Tibial nerve (tissue), 4 donors: ENCODE measurements around the gene FAM107A. TPM values are rescaled to one million over a fixed set of nuclear protein-coding genes. Genes with fewer than 3 reads are reported as not detected.

Experiments used
- DNase-seq, 2 donors: peaks; one replicate each; pipeline ENCODE4 v3.0.0-alpha.2; 2019; ENCODE audit warnings: low spot score in 2 of 2
- H3K27ac ChIP-seq, 4 donors: fragments of 200-600 bp; sonication (generic) in 3 of 4; one replicate each; pipeline ENCODE4 v1.5.1; 2017 to 2019; ENCODE audit warnings: mild to moderate bottlenecking in 1 of 4
- H3K27me3 ChIP-seq, 2 donors: fragments of 200-600 bp; sonication (generic) in 1 of 2; one replicate each; pipeline versions ENCODE4 v1.5.1 to v1.6.0; 2017 to 2019
- H3K36me3 ChIP-seq, 3 donors: fragments of 200-600 bp; sonication (generic); one replicate each; pipeline ENCODE4 v1.5.1; 2018 to 2019
- H3K4me1 ChIP-seq, 4 donors: fragments of 200-600 bp; sonication (generic) in 3 of 4; one replicate each; pipeline ENCODE4 v1.5.1; 2017 to 2019
- H3K4me3 ChIP-seq, 4 donors: fragments of 200-600 bp; sonication (generic) in 3 of 4; one replicate each; pipeline ENCODE4 v1.5.1; 2017 to 2019; ENCODE audit warnings: mild to moderate bottlenecking in 1 of 4, moderate library complexity in 1 of 4
- H3K9me3 ChIP-seq, 4 donors: fragments of 200-600 bp; sonication (generic) in 3 of 4; one replicate each; pipeline ENCODE4 v1.5.1; 2017 to 2019
- CTCF ChIP-seq, 5 experiments: fragments of 200-600 bp in 3 of 5; fragments of 450-650 bp in 2 of 5; sonication (generic) in 3 of 5; IDR thresholded peaks; one replicate each; pipeline ENCODE4 v1.5.1; 2016 to 2019; ENCODE audit warnings: antibody characterized with exemption in 5 of 5, mild to moderate bottlenecking in 3 of 5, moderate library complexity in 2 of 5
- EP300 ChIP-seq, 2 donors: sonication (generic); formaldehyde crosslinking; IDR thresholded peaks; one replicate each; pipeline ENCODE4 v1.6.1; 2017; ENCODE audit warnings: antibody characterized with exemption in 2 of 2, mild to moderate bottlenecking in 1 of 2
- POLR2A ChIP-seq, 2 donors: fragments of 450-650 bp; IDR thresholded peaks; one replicate each; pipeline ENCODE4 v1.6.1; 2017; ENCODE audit warnings: antibody characterized with exemption in 2 of 2, mild to moderate bottlenecking in 2 of 2, moderate library complexity in 2 of 2
- WGBS, 2 donors: methylation state at CpG; one replicate each; pipeline ENCODE4 v1.1.5; 2018; 5-methylcytosine and 5-hydroxymethylcytosine counted together
- total RNA-seq, 4 donors: library from RNA; depleted of rRNA; stranded (reverse); fragments of >200 nt; gene quantifications; one replicate each; pipeline ENCODE4 v1.1.0, GENCODE V29; 2016

The FAM107A gene
- total RNA-seq, 4 donors from 2014 or later = 147 to 305 (median 227) TPM

DNA sequence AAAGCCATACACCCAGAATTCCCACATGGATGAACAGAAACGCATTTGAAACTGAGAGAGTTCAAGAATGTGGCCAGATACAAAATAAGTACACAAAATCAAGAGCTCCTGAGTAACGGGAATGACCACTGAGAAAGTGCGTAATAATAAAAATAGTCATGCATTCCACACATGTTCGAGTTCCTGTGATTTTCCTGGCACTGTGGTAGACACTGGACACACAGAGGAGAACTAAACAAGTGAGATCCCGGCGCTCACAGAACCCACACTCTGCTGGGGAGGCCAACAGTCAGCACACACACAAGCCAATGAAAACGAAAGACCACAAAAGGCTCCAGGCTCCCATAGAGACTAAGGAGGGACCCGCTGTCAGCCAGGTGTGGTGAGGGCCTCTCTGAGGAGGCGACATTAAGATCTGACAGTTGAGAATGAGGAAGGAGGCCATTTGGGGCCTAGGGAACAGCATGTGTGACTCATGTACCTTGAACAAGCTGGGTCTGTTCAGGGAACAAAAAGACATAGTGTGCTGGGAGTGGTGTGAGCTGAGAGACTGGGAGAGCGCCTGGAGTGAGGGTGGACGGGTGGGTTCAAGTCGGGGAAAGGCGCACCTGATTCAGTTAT is 5.1 kb downstream of the FAM107A start:
- H3K4me1 ChIP-seq = peaks cover 0 to 48% (median 4%) of the 10 kb centered on the region in 4 donors
- no peaks in the 10 kb centered on the region for H3K27me3 ChIP-seq
- no peak for TF ChIP-seq CTCF (IDR thresholded peaks at IDR 0.05)
- TF ChIP-seq EP300 (IDR thresholded peaks at IDR 0.05) = no peak
- TF ChIP-seq POLR2A (IDR thresholded peaks at IDR 0.05) = no peak
- no peak for DNase-seq
- H3K36me3 ChIP-seq = peaks cover 0 to 8% (median 0%) of the 10 kb centered on the region in 3 donors
- no peak overlapping the region for H3K4me3 ChIP-seq
- peaks cover 0 to 3% (median 0%) of the 10 kb centered on the region in 4 donors for H3K9me3 ChIP-seq
- 78 to 81% methylated on average over 13 of the region's 13 CpGs for WGBS, 2 donors
- peak overlapping the region in 1 of 4 donors; percentile 38 for H3K27ac ChIP-seq

- peaks cover 0 to 37% (median 2%) of the 10 kb centered on the region in 4 donors for H3K4me1 ChIP-seq
- TF ChIP-seq POLR2A (IDR thresholded peaks at IDR 0.05) (no peak), CTCF (IDR thresholded peaks at IDR 0.05) (no peak), EP300 (IDR thresholded peaks at IDR 0.05) (no peak)
- peaks cover 0 to 19% (median 0%) of the 10 kb centered on the region in 3 donors for H3K36me3 ChIP-seq
- peak overlapping the region in 1 of 4 donors; percentile 36 for H3K27ac ChIP-seq
- H3K27me3 ChIP-seq = no peaks in the 10 kb centered on the region
- no peak for DNase-seq
- 92 to 95% methylated on average over 5 of the region's 5 CpGs for WGBS, 2 donors
- no peak overlapping the region for H3K4me3 ChIP-seq
- H3K9me3 ChIP-seq = peaks cover 0 to 3% (median 0%) of the 10 kb centered on the region in 4 donors
Measured at GRCh38 chr3:58570851-58571250, 6.3 kb downstream of the FAM107A start.

- H3K4me3 ChIP-seq = no peak overlapping the region
- peaks cover 0 to 27% (median 0%) of the 10 kb centered on the region in 3 donors for H3K36me3 ChIP-seq
- no peak for DNase-seq
- 92 to 94% methylated on average over 10 to 11 of the region's 12 CpGs for WGBS, 2 donors
- H3K4me1 ChIP-seq = peaks cover 0 to 22% (median 0%) of the 10 kb centered on the region in 4 donors
- peaks cover 0 to 3% (median 0%) of the 10 kb centered on the region in 4 donors for H3K9me3 ChIP-seq
- TF ChIP-seq EP300 (IDR thresholded peaks at IDR 0.05) (no peak), CTCF (IDR thresholded peaks at IDR 0.05) (no peak), POLR2A (IDR thresholded peaks at IDR 0.05) (no peak)
- H3K27ac ChIP-seq = peak overlapping the region in 1 of 4 donors; percentile 27
- H3K27me3 ChIP-seq = no peaks in the 10 kb centered on the region
Measured at GRCh38 chr3:58569287-58570001, 7.7 kb downstream of the FAM107A start.

DNA sequence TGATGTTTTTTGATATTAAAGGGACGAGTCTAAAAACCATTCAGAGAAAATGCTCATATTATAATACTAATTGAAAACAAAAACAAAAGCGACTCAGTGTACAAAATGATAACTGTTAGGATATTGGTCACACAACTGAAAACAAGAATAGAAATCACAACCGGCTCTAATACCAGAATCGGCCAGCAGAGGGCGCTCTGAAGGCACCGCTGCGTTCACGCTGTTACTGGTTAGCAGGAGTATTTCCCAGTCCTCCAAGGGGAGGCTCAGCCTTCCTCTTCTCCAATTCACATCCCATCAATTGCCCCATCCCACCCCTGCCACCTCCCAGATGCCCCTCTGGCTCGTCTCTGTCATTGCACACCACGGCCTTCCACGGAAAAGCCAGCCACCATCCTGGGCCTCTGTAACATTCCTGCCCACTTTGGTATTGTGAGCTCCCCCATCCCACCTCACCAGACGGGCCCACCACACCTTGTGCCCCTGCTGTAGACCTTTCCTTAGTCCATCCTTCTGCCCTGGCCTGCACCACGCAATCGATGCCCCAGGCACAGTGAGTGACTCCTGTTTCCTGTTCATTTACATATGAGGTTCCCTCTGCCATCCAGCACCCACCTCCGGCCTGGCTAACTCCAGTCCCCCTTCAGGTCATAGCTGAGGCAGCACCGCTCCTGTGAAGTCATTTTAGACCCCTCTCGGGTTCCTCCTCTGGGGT is 8.5 kb downstream of the FAM107A start:
- Histone ChIP-seq H3K4me1 (peaks cover 0 to 15% (median 0%) of the 10 kb centered on the region in 4 donors), H3K36me3 (peaks cover 0 to 34% (median 0%) of the 10 kb centered on the region in 3 donors), H3K27ac (peak overlapping the region in 1 of 4 donors; percentile 27), H3K9me3 (peaks cover 0 to 3% (median 0%) of the 10 kb centered on the region in 4 donors), H3K4me3 (no peak overlapping the region), H3K27me3 (no peaks in the 10 kb centered on the region)
- 23 to 30% methylated on average over 17 of the region's 17 CpGs for WGBS, 2 donors
- DNase-seq = peak; percentile 76 to 94
- no peak for TF ChIP-seq POLR2A (IDR thresholded peaks at IDR 0.05)
- TF ChIP-seq EP300 (IDR thresholded peaks at IDR 0.05) = peak in 1 of 2 donors; percentile 57
- TF ChIP-seq CTCF (IDR thresholded peaks at IDR 0.05) = peak; percentile 87 to 94 (median 91)
